Neural cell (in vitro differentiated cells): Measurements from ENCODE around the gene NRP1. TPM values are rescaled to one million over a fixed set of nuclear protein-coding genes. Genes with fewer than 3 reads are reported as not detected.

Source experiments
- H2AFZ ChIP-seq: fragments of 200-600, 300-800 bp; sonication (generic), shearing (Covaris generic); 2 replicates; pipeline ENCODE4 v1.6.0; 2014; ENCODE audit warnings: low read depth, mild to moderate bottlenecking, antibody characterized with exemption, low read length, moderate library complexity
- H3F3A ChIP-seq: fragments of 200-600 bp; shearing (Covaris generic); 2 replicates; pipeline ENCODE4 v1.6.1; 2016; ENCODE audit warnings: mild to moderate bottlenecking, moderate library complexity, mixed read lengths, antibody characterized with exemption, low read length; ENCODE audit not compliant: insufficient read depth, poor library complexity, severe bottlenecking
- H3K27ac ChIP-seq: fragments of 200-600, 300-800 bp; sonication (generic), shearing (Covaris generic); 2 replicates; pipeline ENCODE4 v1.5.1; 2014; ENCODE audit warnings: mild to moderate bottlenecking, low read length, moderate library complexity
- H3K27me3 ChIP-seq: fragments of 300-800, 200-600 bp; sonication (generic), shearing (Covaris generic); 2 replicates; pipeline ENCODE4 v1.6.0; 2014; ENCODE audit warnings: mild to moderate bottlenecking, low read depth, low read length, moderate library complexity; ENCODE audit not compliant: insufficient read depth
- H3K36me3 ChIP-seq: fragments of 300-800, 200-600 bp; sonication (generic), shearing (Covaris generic); 2 replicates; pipeline ENCODE4 v1.5.1; 2014; ENCODE audit warnings: mild to moderate bottlenecking, antibody characterized with exemption, low read length, moderate library complexity; ENCODE audit not compliant: insufficient read depth
- H3K4me2 ChIP-seq: fragments of 300-800, 200-600 bp; sonication (generic), shearing (Covaris generic); 2 replicates; pipeline ENCODE4 v1.6.0; 2014; ENCODE audit warnings: mild to moderate bottlenecking, low read length
- H3K4me3 ChIP-seq: fragments of 300-800, 200-600 bp; sonication (generic), shearing (Covaris generic); 2 replicates; pipeline ENCODE4 v1.5.1; 2014; ENCODE audit warnings: mild to moderate bottlenecking, low read length, moderate library complexity
- H3K79me2 ChIP-seq: fragments of 200-600 bp; shearing (Covaris generic); replicated peaks from 2 replicates; pipeline ENCODE4 v1.6.0; 2014; ENCODE audit warnings: mild to moderate bottlenecking, low read length, moderate library complexity; ENCODE audit not compliant: insufficient read depth
- H3K9ac ChIP-seq: fragments of 300-800, 200-600 bp; sonication (generic), shearing (Covaris generic); 2 replicates; pipeline ENCODE4 v1.6.1; 2016; ENCODE audit warnings: mild to moderate bottlenecking, low read length, mixed read lengths
- H3K9me2 ChIP-seq: fragments of 200-600 bp; shearing (Covaris generic); 2 replicates; pipeline ENCODE4 v1.6.1; 2016; ENCODE audit warnings: mild to moderate bottlenecking, low read length, mixed read lengths; ENCODE audit not compliant: insufficient read depth
- H3K9me3 ChIP-seq: fragments of 200-600, 300-800 bp; sonication (generic), shearing (Covaris generic); 2 replicates; pipeline ENCODE4 v1.6.1; 2016; ENCODE audit warnings: mild to moderate bottlenecking, mixed run types, low read length, moderate library complexity, mixed read lengths
- H4K20me1 ChIP-seq: fragments of 200-600 bp; shearing (Covaris generic); 2 replicates; pipeline ENCODE4 v1.6.1; 2016; ENCODE audit warnings: mild to moderate bottlenecking, mixed run types; ENCODE audit not compliant: insufficient read depth
- EP300 ChIP-seq: fragments of 450-650 bp; conservative IDR thresholded peaks from 2 replicates; pipeline ENCODE4 v1.6.1; 2014; ENCODE audit warnings: antibody characterized with exemption, mild to moderate bottlenecking, moderate library complexity; ENCODE audit not compliant: poor library complexity, severe bottlenecking
- EZH2 ChIP-seq: fragments of 200-600, 300-800 bp; shearing (Covaris generic), sonication (generic); IDR thresholded peaks from 2 replicates; pipeline ENCODE4 v1.6.1; 2014; ENCODE audit warnings: antibody characterized with exemption, low read length, borderline replicate concordance, mild to moderate bottlenecking; ENCODE audit not compliant: insufficient read depth, poor library complexity, severe bottlenecking
- MXI1 ChIP-seq: fragments of 450-650 bp; conservative IDR thresholded peaks from 2 replicates; pipeline ENCODE4 v1.6.1; 2014; ENCODE audit warnings: antibody characterized with exemption, mild to moderate bottlenecking; ENCODE audit not compliant: poor library complexity, severe bottlenecking
- POLR2AphosphoS5 ChIP-seq: IDR thresholded peaks from 2 replicates; pipeline ENCODE4 v1.6.1; 2012
- RAD21 ChIP-seq: fragments of 450-650 bp; conservative IDR thresholded peaks from 2 replicates; pipeline ENCODE4 v1.6.1; 2014; ENCODE audit warnings: antibody characterized with exemption, mild to moderate bottlenecking, moderate library complexity
- SMC3 ChIP-seq: fragments of 450-650 bp; conservative IDR thresholded peaks from 2 replicates; pipeline ENCODE4 v1.6.1; 2014; ENCODE audit warnings: antibody characterized with exemption, mild to moderate bottlenecking, moderate library complexity; ENCODE audit not compliant: poor library complexity
- TAF1 ChIP-seq: IDR thresholded peaks from 2 replicates; pipeline ENCODE4 v1.6.1; 2012; ENCODE audit warnings: low read depth
- polyA plus RNA-seq: library from polyadenylated mRNA; depleted of rRNA; stranded (reverse); fragments of >200 nt; gene quantifications from 2 replicates; pipeline ENCODE4 v1.2.3, GENCODE V29; 2014
- TF ChIP-seq, protein P1 (sequence below): fragments of 450-650 bp; IDR thresholded peaks from 2 replicates; pipeline ENCODE4 v1.5.1; 2014; ENCODE audit warnings: antibody characterized with exemption, mild to moderate bottlenecking, moderate library complexity; ENCODE audit not compliant: poor library complexity, severe bottlenecking
- TF ChIP-seq, protein P2 (sequence below): IDR thresholded peaks from 2 replicates; pipeline ENCODE4 v1.6.1; 2012; ENCODE audit warnings: borderline replicate concordance

NRP1 gene
- polyA plus RNA-seq, 1 donor from 2014 or later, result 23.2 TPM

DNA sequence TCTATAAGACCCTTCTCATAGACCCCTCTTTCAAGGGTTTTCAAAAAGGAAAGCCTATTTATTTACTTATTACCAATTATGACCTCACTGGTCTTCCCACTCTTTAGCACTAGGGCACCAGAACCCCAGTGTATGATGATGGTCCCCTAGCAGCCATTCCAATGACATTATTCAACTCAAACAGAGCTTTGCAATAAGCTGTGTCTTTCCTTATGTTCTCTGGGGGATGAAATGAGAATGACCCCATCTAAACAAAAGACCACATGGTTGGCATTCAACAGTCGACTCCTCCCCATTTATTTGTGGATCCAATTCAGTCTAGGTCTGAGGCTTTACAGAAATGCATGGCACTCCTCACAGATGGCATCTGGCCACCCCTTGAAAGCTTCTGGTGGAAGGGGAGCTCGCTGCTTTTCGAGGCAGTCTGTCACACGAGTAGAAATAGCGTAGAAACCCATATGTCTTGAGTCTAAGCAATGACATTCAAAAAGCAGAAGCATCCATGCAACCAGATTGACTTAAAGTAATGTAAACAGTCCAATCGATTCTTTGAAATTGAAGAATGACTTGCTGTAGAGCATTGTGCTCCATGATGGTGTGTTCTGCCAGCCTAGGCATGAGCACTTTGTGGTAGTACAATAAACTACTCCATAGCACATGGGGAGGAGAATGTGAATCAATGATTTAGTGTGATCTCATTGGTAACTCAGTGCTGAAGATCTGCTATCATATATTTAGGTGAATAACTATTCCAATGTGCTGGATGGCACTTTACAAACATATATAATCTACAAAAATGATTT, 29.8 kb downstream of the NRP1 start:
- TF ChIP-seq POLR2AphosphoS5 (no peak), SMC3 (no peak), EP300 (no peak), TAF1 (no peak), EZH2 (no peak), RAD21 (no peak)
- H3K9me3 ChIP-seq, result no peaks in the 10 kb centered on the region
- no peaks in the 10 kb centered on the region for H4K20me1 ChIP-seq
- no peaks in the 10 kb centered on the region for H3F3A ChIP-seq
- no peak overlapping the region for H3K4me2 ChIP-seq
- H3K36me3 ChIP-seq, result no peaks in the 10 kb centered on the region
- H3K79me2 ChIP-seq, result peaks cover 19% of the 10 kb centered on the region
- no peak overlapping the region for H3K27ac ChIP-seq
- no peak overlapping the region for H3K4me3 ChIP-seq
- no peak overlapping the region for H3K9ac ChIP-seq
- H2AFZ ChIP-seq, result no peak overlapping the region
- no peaks in the 10 kb centered on the region for H3K27me3 ChIP-seq
- H3K9me2 ChIP-seq, result no peaks in the 10 kb centered on the region

DNA sequence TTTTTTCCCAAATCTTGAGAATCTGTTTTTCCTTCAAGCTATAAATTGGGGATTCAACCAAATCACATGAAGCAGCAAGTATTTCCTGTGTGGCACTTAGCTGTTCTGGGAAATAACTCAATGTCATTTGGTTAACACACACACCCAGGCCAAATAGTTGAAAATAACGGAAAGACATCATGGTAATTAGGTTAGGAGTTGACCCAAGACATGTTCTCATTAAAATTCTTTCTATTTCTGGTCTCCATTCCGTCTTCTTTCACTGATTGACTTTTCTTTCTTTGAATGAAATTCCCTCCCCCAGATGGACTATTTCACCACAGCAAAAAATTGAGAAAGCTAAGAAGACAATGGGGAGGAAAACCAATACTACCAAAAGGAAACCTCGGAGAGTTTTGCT, 30.5 kb downstream of the NRP1 start:
- TF ChIP-seq RAD21 (no peak), POLR2AphosphoS5 (no peak), MXI1 (no peak), SMC3 (no peak), EP300 (no peak), TAF1 (no peak)
- TF ChIP-seq, protein P1, sequence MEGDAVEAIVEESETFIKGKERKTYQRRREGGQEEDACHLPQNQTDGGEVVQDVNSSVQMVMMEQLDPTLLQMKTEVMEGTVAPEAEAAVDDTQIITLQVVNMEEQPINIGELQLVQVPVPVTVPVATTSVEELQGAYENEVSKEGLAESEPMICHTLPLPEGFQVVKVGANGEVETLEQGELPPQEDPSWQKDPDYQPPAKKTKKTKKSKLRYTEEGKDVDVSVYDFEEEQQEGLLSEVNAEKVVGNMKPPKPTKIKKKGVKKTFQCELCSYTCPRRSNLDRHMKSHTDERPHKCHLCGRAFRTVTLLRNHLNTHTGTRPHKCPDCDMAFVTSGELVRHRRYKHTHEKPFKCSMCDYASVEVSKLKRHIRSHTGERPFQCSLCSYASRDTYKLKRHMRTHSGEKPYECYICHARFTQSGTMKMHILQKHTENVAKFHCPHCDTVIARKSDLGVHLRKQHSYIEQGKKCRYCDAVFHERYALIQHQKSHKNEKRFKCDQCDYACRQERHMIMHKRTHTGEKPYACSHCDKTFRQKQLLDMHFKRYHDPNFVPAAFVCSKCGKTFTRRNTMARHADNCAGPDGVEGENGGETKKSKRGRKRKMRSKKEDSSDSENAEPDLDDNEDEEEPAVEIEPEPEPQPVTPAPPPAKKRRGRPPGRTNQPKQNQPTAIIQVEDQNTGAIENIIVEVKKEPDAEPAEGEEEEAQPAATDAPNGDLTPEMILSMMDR, result no peak
- TF ChIP-seq, protein P2, sequence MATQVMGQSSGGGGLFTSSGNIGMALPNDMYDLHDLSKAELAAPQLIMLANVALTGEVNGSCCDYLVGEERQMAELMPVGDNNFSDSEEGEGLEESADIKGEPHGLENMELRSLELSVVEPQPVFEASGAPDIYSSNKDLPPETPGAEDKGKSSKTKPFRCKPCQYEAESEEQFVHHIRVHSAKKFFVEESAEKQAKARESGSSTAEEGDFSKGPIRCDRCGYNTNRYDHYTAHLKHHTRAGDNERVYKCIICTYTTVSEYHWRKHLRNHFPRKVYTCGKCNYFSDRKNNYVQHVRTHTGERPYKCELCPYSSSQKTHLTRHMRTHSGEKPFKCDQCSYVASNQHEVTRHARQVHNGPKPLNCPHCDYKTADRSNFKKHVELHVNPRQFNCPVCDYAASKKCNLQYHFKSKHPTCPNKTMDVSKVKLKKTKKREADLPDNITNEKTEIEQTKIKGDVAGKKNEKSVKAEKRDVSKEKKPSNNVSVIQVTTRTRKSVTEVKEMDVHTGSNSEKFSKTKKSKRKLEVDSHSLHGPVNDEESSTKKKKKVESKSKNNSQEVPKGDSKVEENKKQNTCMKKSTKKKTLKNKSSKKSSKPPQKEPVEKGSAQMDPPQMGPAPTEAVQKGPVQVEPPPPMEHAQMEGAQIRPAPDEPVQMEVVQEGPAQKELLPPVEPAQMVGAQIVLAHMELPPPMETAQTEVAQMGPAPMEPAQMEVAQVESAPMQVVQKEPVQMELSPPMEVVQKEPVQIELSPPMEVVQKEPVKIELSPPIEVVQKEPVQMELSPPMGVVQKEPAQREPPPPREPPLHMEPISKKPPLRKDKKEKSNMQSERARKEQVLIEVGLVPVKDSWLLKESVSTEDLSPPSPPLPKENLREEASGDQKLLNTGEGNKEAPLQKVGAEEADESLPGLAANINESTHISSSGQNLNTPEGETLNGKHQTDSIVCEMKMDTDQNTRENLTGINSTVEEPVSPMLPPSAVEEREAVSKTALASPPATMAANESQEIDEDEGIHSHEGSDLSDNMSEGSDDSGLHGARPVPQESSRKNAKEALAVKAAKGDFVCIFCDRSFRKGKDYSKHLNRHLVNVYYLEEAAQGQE, result no peak
- no peaks in the 10 kb centered on the region for H3K9me2 ChIP-seq
- H3K9me3 ChIP-seq, result no peaks in the 10 kb centered on the region
- no peak overlapping the region for H2AFZ ChIP-seq
- H3K27ac ChIP-seq, result no peak overlapping the region
- no peaks in the 10 kb centered on the region for H3K27me3 ChIP-seq
- H3K9ac ChIP-seq, result no peak overlapping the region
- H3K4me2 ChIP-seq, result no peak overlapping the region
- H3K36me3 ChIP-seq, result no peaks in the 10 kb centered on the region
- no peaks in the 10 kb centered on the region for H3F3A ChIP-seq
- no peak overlapping the region for H3K4me3 ChIP-seq
- peaks cover 21% of the 10 kb centered on the region for H3K79me2 ChIP-seq
- H4K20me1 ChIP-seq, result no peaks in the 10 kb centered on the region
